Gastroesophageal sphincter (tissue), 4 donors: ENCODE results near the gene GNB1. TPM values are rescaled to one million over a fixed set of nuclear protein-coding genes. Genes with fewer than 3 reads are reported as not detected.
"Not testable (repeated sequence)": the region's sequence is repeated elsewhere in the genome, so short reads cannot be mapped to it uniquely, and the experiment has no call there.

Experiments used
- ATAC-seq: fragments of 150-250 bp; one replicate; pipeline ENCODE4 v1.9.1; 2016; ENCODE audit warnings: mild to moderate bottlenecking, moderate library complexity
- H3K27ac ChIP-seq, 4 donors: fragments of 200-600 bp; sonication (generic) in 3 of 4; 1 replicate in 3 of 4; 2 replicates in 1 of 4; pipeline ENCODE4 v1.5.1; 2016 to 2019
- H3K27me3 ChIP-seq: fragments of 200-600 bp; sonication (generic); one replicate; pipeline ENCODE4 v1.5.1; 2019
- H3K36me3 ChIP-seq, 2 donors: fragments of 200-600 bp; sonication (generic); one replicate each; pipeline ENCODE4 v1.5.1; 2019; ENCODE audit warnings: control low read depth in 1 of 2
- H3K4me1 ChIP-seq, 3 donors: fragments of 200-600 bp; sonication (generic); 1 replicate in 2 of 3; 2 replicates in 1 of 3; pipeline ENCODE4 v1.5.1; 2016 to 2019; ENCODE audit warnings: control low read depth in 2 of 3
- H3K4me3 ChIP-seq, 2 donors: fragments of 200-600 bp; sonication (generic); one replicate each; pipeline ENCODE4 v1.5.1; 2019; ENCODE audit warnings: mild to moderate bottlenecking in 1 of 2, moderate library complexity in 1 of 2
- H3K9me3 ChIP-seq, 3 donors: fragments of 200-600 bp; sonication (generic); one replicate each; pipeline ENCODE4 v1.5.1; 2017 to 2019; ENCODE audit warnings: control low read depth in 2 of 3
- EP300 ChIP-seq: sonication (generic); formaldehyde crosslinking; IDR thresholded peaks from one replicate; pipeline ENCODE4 v1.6.1; 2017; ENCODE audit warnings: antibody characterized with exemption, mild to moderate bottlenecking
- POLR2A ChIP-seq, 2 donors: fragments of 450-650 bp; IDR thresholded peaks; one replicate each; pipeline ENCODE4 v1.6.1; 2017; ENCODE audit warnings: antibody characterized with exemption in 2 of 2, mild to moderate bottlenecking in 2 of 2, moderate library complexity in 1 of 2
- POLR2AphosphoS5 ChIP-seq: sonication (generic); formaldehyde crosslinking; IDR thresholded peaks from one replicate; pipeline ENCODE4 v1.6.1; 2017; ENCODE audit warnings: antibody characterized with exemption
- WGBS, 2 donors: methylation state at CpG; one replicate each; pipeline ENCODE4 v1.1.5; 2018; ENCODE audit warnings: low coverage in 1 of 2; 5-methylcytosine and 5-hydroxymethylcytosine counted together
- total RNA-seq, 4 donors: library from RNA; depleted of rRNA; stranded (reverse); fragments of >200 nt; gene quantifications; one replicate each; pipeline ENCODE4 v1.1.0, GENCODE V29; 2016
- TF ChIP-seq, protein P1 (sequence below), 4 experiments: fragments of 200-600 bp in 2 of 4; fragments of 450-650 bp in 2 of 4; sonication (generic) in 1 of 4; IDR thresholded peaks; one replicate each; pipeline ENCODE4 v1.5.1; 2017 to 2019; ENCODE audit warnings: antibody characterized with exemption in 4 of 4, mild to moderate bottlenecking in 2 of 4, moderate library complexity in 2 of 4

The GNB1 gene
- total RNA-seq, 4 donors from 2014 or later = 129 to 175 (median 136) TPM

DNA sequence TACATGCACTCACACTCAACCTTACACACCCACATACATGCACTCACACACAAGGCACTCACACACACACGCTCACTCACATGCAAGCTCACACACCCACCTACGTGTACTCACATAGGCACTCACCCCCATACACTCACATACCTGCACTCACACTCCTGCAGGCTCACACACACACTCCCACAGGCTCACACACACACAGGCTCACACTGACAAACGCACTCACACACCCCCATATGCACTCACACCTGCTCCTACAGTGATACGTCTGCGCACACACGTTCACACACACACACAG, 47.3 kb upstream of the GNB1 start:
- H3K9me3 ChIP-seq = no peaks in the 10 kb centered on the region
- no peak for TF ChIP-seq POLR2AphosphoS5
- no peak for TF ChIP-seq EP300
- no peak for TF ChIP-seq POLR2A (IDR thresholded peaks at IDR 0.05)
- TF ChIP-seq, protein P1, sequence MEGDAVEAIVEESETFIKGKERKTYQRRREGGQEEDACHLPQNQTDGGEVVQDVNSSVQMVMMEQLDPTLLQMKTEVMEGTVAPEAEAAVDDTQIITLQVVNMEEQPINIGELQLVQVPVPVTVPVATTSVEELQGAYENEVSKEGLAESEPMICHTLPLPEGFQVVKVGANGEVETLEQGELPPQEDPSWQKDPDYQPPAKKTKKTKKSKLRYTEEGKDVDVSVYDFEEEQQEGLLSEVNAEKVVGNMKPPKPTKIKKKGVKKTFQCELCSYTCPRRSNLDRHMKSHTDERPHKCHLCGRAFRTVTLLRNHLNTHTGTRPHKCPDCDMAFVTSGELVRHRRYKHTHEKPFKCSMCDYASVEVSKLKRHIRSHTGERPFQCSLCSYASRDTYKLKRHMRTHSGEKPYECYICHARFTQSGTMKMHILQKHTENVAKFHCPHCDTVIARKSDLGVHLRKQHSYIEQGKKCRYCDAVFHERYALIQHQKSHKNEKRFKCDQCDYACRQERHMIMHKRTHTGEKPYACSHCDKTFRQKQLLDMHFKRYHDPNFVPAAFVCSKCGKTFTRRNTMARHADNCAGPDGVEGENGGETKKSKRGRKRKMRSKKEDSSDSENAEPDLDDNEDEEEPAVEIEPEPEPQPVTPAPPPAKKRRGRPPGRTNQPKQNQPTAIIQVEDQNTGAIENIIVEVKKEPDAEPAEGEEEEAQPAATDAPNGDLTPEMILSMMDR (IDR thresholded peaks at IDR 0.05) = no peak
- no peaks in the 10 kb centered on the region for H3K36me3 ChIP-seq
- no peaks in the 10 kb centered on the region for H3K4me1 ChIP-seq
- WGBS, 2 donors = 75 to 78% methylated on average over 6 of the region's 6 CpGs
- ATAC-seq = no peak
- H3K27me3 ChIP-seq = peaks cover 62% of the 10 kb centered on the region
- no peak overlapping the region for H3K27ac ChIP-seq
- no peak overlapping the region for H3K4me3 ChIP-seq

DNA sequence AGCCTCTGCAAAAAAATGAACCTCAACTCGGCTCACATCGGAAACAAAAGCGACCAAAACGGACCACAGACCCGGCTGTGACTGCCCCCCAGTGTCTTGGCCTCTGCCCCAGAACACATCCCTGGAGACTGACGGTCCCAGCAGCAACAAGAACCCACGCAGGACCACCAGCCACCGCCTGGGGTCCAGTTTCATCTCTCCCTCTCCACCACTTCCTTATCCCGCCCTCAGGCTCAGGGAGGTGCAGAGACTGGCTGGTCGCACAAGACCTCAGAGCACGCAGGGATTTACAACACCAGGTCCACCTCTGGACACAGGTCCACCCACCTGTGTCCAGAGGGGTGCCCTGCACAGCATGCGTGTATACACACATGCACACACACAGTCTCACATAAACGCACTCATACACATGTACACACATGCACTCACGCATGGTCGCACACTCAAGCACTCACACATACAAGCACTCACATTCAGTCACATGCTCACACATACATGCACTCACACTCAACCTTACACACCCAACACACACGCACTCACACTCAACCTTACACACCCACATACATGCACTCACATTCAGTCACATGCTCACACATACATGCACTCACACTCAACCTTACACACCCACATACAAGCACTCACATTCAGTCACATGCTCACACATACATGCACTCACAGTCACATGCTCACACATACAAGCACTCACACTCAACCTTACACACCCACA, 46.8 kb upstream of the GNB1 start:
- H3K36me3 ChIP-seq = no peaks in the 10 kb centered on the region
- H3K4me1 ChIP-seq = no peaks in the 10 kb centered on the region
- WGBS, 2 donors = 69 to 85% methylated on average over 2 to 4 of the region's 16 CpGs
- H3K4me3 ChIP-seq = no peak overlapping the region
- no peak overlapping the region for H3K27ac ChIP-seq
- no peak for ATAC-seq
- H3K27me3 ChIP-seq = peaks cover 58% of the 10 kb centered on the region
- no peaks in the 10 kb centered on the region for H3K9me3 ChIP-seq
- no peak for TF ChIP-seq POLR2AphosphoS5
- TF ChIP-seq, protein P1 (IDR thresholded peaks at IDR 0.05) = no peak
- TF ChIP-seq POLR2A (IDR thresholded peaks at IDR 0.05) = no peak
- no peak for TF ChIP-seq EP300

DNA sequence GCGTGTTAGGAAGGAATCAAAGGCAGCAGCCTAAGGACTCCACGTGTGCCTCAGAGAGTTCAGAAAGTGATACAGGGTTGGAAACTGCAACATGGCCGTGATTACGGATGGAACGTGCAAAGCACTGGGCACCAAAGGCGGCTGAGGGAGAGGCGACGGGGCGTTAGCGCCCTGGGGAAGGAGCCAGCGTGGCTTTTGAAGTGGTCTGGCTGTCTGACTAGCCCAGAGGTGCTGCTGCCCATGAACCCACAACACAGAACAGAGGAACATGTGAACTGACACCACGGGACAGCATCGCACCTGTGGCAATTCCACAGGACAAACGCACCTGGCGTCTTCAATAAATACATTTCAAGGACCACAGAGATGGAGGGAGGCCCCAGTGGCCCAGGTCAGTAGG, 46.2 kb upstream of the GNB1 start:
- WGBS, 2 donors = 70 to 79% methylated on average over 10 to 11 of the region's 15 CpGs
- Histone ChIP-seq H3K27ac (no peak overlapping the region), H3K27me3 (peaks cover 56% of the 10 kb centered on the region), H3K36me3 (no peaks in the 10 kb centered on the region), H3K4me3 (no peak overlapping the region), H3K4me1 (no peaks in the 10 kb centered on the region), H3K9me3 (no peaks in the 10 kb centered on the region)
- TF ChIP-seq, protein P1 (IDR thresholded peaks at IDR 0.05) = no peak
- TF ChIP-seq POLR2AphosphoS5 (no peak), EP300 (no peak), POLR2A (IDR thresholded peaks at IDR 0.05) (no peak)
- no peak for ATAC-seq

DNA sequence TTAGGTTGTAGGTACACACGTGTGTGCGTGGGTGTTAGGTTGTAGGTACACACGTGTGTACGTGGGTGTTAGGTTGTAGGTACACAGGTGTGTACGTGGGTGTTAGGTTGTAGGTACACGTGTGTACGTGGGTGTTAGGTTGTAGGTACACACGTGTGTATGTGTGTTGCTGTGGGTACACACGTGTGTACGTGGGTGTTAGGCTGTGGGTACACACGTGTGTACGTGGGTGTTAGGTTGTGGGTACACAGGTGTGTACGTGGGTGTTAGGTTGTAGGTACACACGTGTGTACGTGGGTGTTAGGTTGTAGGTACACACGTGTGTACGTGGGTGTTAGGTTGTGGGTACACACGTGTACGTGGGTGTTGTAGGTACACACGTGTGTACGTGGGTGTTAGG, 44.0 kb upstream of the GNB1 start:
- 69 to 93% methylated on average over 4 to 21 of the region's 21 CpGs for WGBS, 2 donors
- H3K4me1 ChIP-seq, H3K4me3 ChIP-seq, H3K36me3 ChIP-seq, H3K27ac ChIP-seq, H3K9me3 ChIP-seq, ATAC-seq: not testable (repeated sequence)
- peaks cover 38% of the 10 kb centered on the region for H3K27me3 ChIP-seq

DNA sequence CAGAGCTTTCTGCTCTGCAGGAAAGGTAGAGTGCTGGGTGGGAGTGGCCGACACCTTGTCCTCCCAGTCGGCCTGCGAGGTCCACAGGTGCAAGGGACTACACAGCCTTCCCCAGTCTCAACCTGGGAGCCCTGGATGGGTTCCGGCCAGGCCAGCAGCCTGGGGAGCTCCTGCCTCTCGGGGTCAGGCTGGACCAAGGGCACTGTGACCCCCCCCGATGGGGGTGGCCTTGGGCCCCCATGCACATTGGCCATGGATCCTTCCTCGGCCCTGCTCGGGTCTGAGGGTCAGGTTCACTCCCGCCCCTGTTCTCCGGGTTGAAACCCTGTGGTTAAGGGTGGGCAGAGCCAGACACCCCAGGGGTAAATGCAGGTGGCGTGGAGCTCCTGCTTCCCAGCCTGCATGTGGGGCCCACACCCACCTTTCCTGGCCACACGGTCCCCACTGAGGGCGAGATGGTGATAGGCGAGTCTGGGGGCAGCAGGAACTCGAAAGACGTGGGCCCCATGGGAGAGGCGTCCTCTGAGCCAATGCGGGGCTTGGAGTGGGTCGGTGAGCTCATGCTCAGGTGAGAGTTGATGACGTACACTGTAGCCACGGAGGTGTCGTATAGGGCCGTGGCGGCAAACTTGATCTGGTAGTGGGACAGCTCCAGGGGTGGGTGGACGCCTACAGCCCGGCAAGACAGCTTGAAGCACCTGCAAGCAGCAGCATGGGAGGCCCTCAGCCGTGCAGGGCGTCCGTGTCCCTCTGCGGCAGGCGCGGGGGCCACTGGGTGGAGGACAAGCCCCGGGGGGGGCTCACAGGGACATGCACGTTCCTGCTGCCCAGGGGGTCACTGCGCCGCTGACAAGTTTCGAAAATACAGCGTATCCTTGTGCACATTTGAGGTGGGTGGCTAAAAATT, 39.0 kb upstream of the GNB1 start:
- H3K36me3 ChIP-seq = no peaks in the 10 kb centered on the region
- no peak for ATAC-seq
- TF ChIP-seq, protein P1 (IDR thresholded peaks at IDR 0.05) = no peak
- no peak for TF ChIP-seq EP300
- TF ChIP-seq POLR2AphosphoS5 = no peak
- no peak for TF ChIP-seq POLR2A (IDR thresholded peaks at IDR 0.05)
- H3K4me3 ChIP-seq = no peak overlapping the region
- H3K27ac ChIP-seq = no peak overlapping the region
- no peaks in the 10 kb centered on the region for H3K4me1 ChIP-seq
- H3K9me3 ChIP-seq = no peaks in the 10 kb centered on the region
- WGBS, 2 donors = 78 to 90% methylated on average over 2 to 10 of the region's 38 CpGs
- H3K27me3 ChIP-seq = peaks cover 11% of the 10 kb centered on the region
